Stomach (tissue), 9 donors: ENCODE data around the gene MYO5B. TPM values are rescaled to one million over a fixed set of nuclear protein-coding genes. Genes with fewer than 3 reads are reported as not detected.

ENCODE experiments used
- DNase-seq, 2 donors: peaks; one replicate each; pipeline versions ENCODE4 v3.0.0 to v3.0.0-alpha.2; 2013 to 2019
- H3K27ac ChIP-seq, 5 donors: fragments of 200-600 bp in 4 of 5; sonication (generic) in 4 of 5; one replicate each; pipeline ENCODE4 v1.5.1; 2013 to 2019; ENCODE audit warnings: mild to moderate bottlenecking in 1 of 5, moderate library complexity in 1 of 5
- H3K27me3 ChIP-seq, 3 donors: fragments of 200-600 bp; sonication (generic); one replicate each; pipeline ENCODE4 v1.5.1; 2017 to 2019; ENCODE audit warnings: mixed run types in 1 of 3
- H3K36me3 ChIP-seq, 4 donors: fragments of 200-600 bp; sonication (generic); 1 replicate in 3 of 4; 2 replicates in 1 of 4; pipeline ENCODE4 v1.5.1; 2016 to 2019
- H3K4me1 ChIP-seq, 4 donors: fragments of 200-600 bp; sonication (generic); one replicate each; pipeline ENCODE4 v1.5.1; 2016 to 2019
- H3K4me3 ChIP-seq, 4 donors: fragments of 200-600 bp; sonication (generic) in 3 of 4; one replicate each; pipeline ENCODE4 v1.5.1; 2016 to 2019; ENCODE audit warnings: mild to moderate bottlenecking in 1 of 4
- H3K9me3 ChIP-seq, 4 donors: fragments of 200-600 bp; sonication (generic); one replicate each; pipeline ENCODE4 v1.5.1; 2016 to 2019
- CTCF ChIP-seq, 7 experiments: fragments of 450-650 bp in 4 of 7; fragments of 200-600 bp in 3 of 7; sonication (generic) in 3 of 7; IDR thresholded peaks; one replicate each; pipeline ENCODE4 v1.5.1; 2016 to 2019; ENCODE audit warnings: antibody characterized with exemption in 7 of 7, control low read depth in 2 of 7, mild to moderate bottlenecking in 1 of 7
- EP300 ChIP-seq: sonication (generic); formaldehyde crosslinking; IDR thresholded peaks from one replicate; pipeline ENCODE4 v1.6.1; 2017; ENCODE audit warnings: antibody characterized with exemption
- POLR2A ChIP-seq, 4 donors: fragments of 450-650 bp; IDR thresholded peaks; one replicate each; pipeline ENCODE4 v1.6.1; 2016; ENCODE audit warnings: antibody characterized with exemption in 4 of 4, control low read depth in 2 of 4, mild to moderate bottlenecking in 1 of 4, moderate library complexity in 1 of 4
- POLR2AphosphoS5 ChIP-seq, 3 donors: sonication (generic); formaldehyde crosslinking; IDR thresholded peaks; one replicate each; pipeline ENCODE4 v1.6.1; 2016; ENCODE audit warnings: antibody characterized with exemption in 3 of 3
- WGBS, 5 donors: extraction: QIAGEN DNeasy Blood & Tissue Kit in 3 of 5; methylation state at CpG; one replicate each; pipeline versions ENCODE4 v1.1.5 to v1.1.7; 2013 to 2018; 5-methylcytosine and 5-hydroxymethylcytosine counted together
- intact Hi-C: fragments of 100-400 bp; cut with DNase I; formaldehyde crosslinking; loops from one replicate; pipeline ENCODE4 v1.15.1; 2023; ENCODE audit warnings: low total_unique reads
- polyA plus RNA-seq, 3 donors: library from polyadenylated mRNA; stranded (reverse); fragments of 200-250 nt; gene quantifications; one replicate each; pipeline ENCODE4 v1.2.3, GENCODE V29; 2013
- total RNA-seq, 5 donors: library from RNA; depleted of rRNA; stranded (reverse); fragments of >200 nt; gene quantifications; one replicate each; pipeline versions ENCODE4 v1.1.0 to v1.2.3, GENCODE V29; 2014 to 2016
- donor health status: healthy with polysubstance abuse.
- donor health status: Bipolar disorder and iron deficiency.
- donor health status: healthy.

The MYO5B gene
- total and polyA plus RNA-seq, 8 donors: 13.6 to 224 (median 33.7) TPM

GRCh38 chr18:50131591-50131990, 63.4 kb downstream of the MYO5B start:
- H3K36me3 ChIP-seq: no peaks in the 10 kb centered on the region
- no peaks in the 10 kb centered on the region for H3K9me3 ChIP-seq
- H3K4me3 ChIP-seq: no peak overlapping the region
- H3K27me3 ChIP-seq: peaks cover 0 to 3% (median 0%) of the 10 kb centered on the region in 3 donors
- TF ChIP-seq EP300 (no peak), POLR2A (IDR thresholded peaks at IDR 0.05) (no peak), CTCF (IDR thresholded peaks at IDR 0.05) (no peak), POLR2AphosphoS5 (IDR thresholded peaks at IDR 0.05) (no peak)
- intact Hi-C loops: no loop called here
- H3K4me1 ChIP-seq: peaks cover 0 to 28% (median 17%) of the 10 kb centered on the region in 4 donors
- no peak overlapping the region for H3K27ac ChIP-seq
- peak in 1 of 2 donors; percentile 34 for DNase-seq

DNA sequence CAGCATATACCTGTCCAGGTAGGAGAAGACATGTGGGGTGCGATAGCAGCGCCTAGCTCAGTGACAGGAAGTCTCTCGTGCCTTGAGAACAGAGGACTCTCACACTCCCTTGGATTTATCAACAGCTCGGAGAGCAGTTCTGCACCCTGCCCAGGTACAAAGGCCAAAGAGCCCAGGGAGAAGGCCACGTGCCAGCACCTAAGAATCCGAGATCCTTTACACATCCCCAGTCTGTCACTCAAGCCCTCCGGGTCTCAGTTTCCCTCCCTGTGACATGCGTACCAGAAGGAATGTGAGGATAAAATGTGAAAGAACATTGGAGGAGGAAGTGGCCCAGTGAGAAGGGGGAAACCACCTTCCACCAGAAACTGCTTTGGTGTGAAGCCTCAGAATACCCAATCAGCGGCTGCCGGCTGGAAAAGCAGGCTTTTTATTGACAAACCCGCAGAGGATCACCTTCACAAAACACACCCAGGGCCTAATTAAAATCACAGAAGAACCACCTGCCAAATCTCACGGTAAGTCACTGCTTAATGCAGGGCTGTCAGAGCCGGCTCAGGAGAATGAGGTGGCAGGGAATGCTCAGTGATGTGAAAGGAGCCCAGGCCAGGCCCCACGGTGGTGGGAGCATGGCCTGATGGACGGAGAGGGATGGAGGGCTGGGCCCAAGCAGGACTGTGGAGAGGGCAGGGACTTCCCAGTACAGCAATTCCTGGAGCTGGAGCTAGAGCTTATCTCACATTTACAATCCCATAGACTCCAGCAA, 66.3 kb downstream of the MYO5B start:
- intact Hi-C loops: no loop called here
- WGBS, 5 donors: 23 to 54% (median 29%) methylated on average over 15 of the region's 15 CpGs
- H3K27ac ChIP-seq: peak overlapping the region; percentile 21 to 77 (median 76)
- H3K4me3 ChIP-seq: no peak overlapping the region
- no peaks in the 10 kb centered on the region for H3K36me3 ChIP-seq
- H3K27me3 ChIP-seq: no peaks in the 10 kb centered on the region
- peaks cover 0 to 28% (median 17%) of the 10 kb centered on the region in 4 donors for H3K4me1 ChIP-seq
- peak; percentile 58 to 75 for DNase-seq
- no peaks in the 10 kb centered on the region for H3K9me3 ChIP-seq
- TF ChIP-seq POLR2A (IDR thresholded peaks at IDR 0.05) (no peak), EP300 (no peak), POLR2AphosphoS5 (IDR thresholded peaks at IDR 0.05) (peak in 1 of 3 donors; percentile 33), CTCF (IDR thresholded peaks at IDR 0.05) (no peak)

DNA sequence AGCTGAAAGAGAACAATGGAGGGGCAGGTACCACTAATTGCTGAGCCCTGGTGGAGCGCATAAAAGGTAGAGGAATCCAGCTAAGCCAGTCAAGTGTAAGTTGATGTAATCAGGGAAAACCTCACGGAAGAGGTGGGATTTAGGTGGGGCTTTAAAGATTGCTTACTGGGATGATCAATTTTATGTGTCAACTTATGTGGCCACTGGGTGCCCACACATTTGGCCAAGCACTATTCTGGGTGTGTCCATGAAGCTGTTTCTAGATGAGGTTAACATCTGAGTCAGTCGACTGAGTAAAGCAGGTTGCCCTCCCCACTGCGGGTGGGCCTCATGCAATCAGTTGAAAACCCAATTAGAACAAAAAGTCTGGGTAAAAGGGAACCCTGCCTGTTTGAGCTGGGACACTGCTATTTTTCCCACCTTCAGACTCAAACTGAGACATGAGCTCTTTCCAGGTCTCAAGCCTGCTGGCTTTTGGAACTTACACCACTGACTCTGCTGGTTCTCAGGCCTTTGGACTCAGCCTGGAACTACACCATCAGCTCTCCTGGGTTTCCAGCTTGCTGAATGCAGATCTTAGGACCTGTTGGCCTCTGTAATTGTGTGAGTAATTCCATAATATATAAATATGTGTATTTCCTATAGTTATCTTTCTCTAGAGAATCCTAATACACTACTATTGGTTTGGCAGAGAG, 67.3 kb downstream of the MYO5B start:
- Histone ChIP-seq H3K9me3 (no peaks in the 10 kb centered on the region), H3K4me3 (no peak overlapping the region), H3K36me3 (no peaks in the 10 kb centered on the region), H3K27ac (peak overlapping the region in 4 of 5 donors; percentile 21 to 77 (median 72)), H3K27me3 (no peaks in the 10 kb centered on the region), H3K4me1 (peaks cover 0 to 28% (median 17%) of the 10 kb centered on the region in 4 donors)
- intact Hi-C loops: no loop called here
- no peak for DNase-seq
- TF ChIP-seq POLR2A (IDR thresholded peaks at IDR 0.05) (no peak), EP300 (no peak), CTCF (IDR thresholded peaks at IDR 0.05) (no peak), POLR2AphosphoS5 (IDR thresholded peaks at IDR 0.05) (no peak)
- WGBS, 5 donors: 73 to 85% (median 79%) methylated on average over 4 of the region's 4 CpGs

GRCh38 chr18:50126471-50126870, 68.5 kb downstream of the MYO5B start:
- H3K36me3 ChIP-seq: no peaks in the 10 kb centered on the region
- no peak for DNase-seq
- intact Hi-C loops: no loop called here
- no peaks in the 10 kb centered on the region for H3K27me3 ChIP-seq
- TF ChIP-seq CTCF (IDR thresholded peaks at IDR 0.05): no peak
- no peak for TF ChIP-seq POLR2A (IDR thresholded peaks at IDR 0.05)
- no peak for TF ChIP-seq EP300
- TF ChIP-seq POLR2AphosphoS5 (IDR thresholded peaks at IDR 0.05): no peak
- 50 to 79% (median 78%) methylated on average over 1 to 3 of the region's 3 CpGs for WGBS, 5 donors
- H3K27ac ChIP-seq: no peak overlapping the region
- peaks cover 0 to 27% (median 17%) of the 10 kb centered on the region in 4 donors for H3K4me1 ChIP-seq
- no peak overlapping the region for H3K4me3 ChIP-seq
- no peaks in the 10 kb centered on the region for H3K9me3 ChIP-seq
